Muscle layer of colon (tissue), 2 donors: ENCODE data around the gene NPPC.

Source experiments
- H3K27ac ChIP-seq: one replicate; pipeline ENCODE4 v1.7.0; 2013; ENCODE audit warnings: low read depth, mild to moderate bottlenecking, low read length, moderate library complexity
- H3K27me3 ChIP-seq, 2 donors: one replicate each; pipeline ENCODE4 v1.7.0; 2013; ENCODE audit warnings: low read length in 2 of 2, mild to moderate bottlenecking in 2 of 2; ENCODE audit not compliant: insufficient read depth in 2 of 2, control insufficient read depth in 1 of 2
- H3K36me3 ChIP-seq: one replicate; pipeline ENCODE4 v1.7.0; 2013; ENCODE audit warnings: mild to moderate bottlenecking, low read length; ENCODE audit not compliant: insufficient read depth
- H3K4me1 ChIP-seq: one replicate; pipeline ENCODE4 v1.7.0; 2013; ENCODE audit warnings: mild to moderate bottlenecking, low read length; ENCODE audit not compliant: insufficient read depth
- H3K4me3 ChIP-seq, 2 donors: one replicate each; pipeline ENCODE4 v1.7.0; 2013; ENCODE audit warnings: low read length in 2 of 2, low read depth in 1 of 2, mild to moderate bottlenecking in 1 of 2, moderate library complexity in 1 of 2
- H3K9ac ChIP-seq: one replicate; pipeline ENCODE4 v1.7.0; 2013; ENCODE audit warnings: low read length
- H3K9me3 ChIP-seq: one replicate; pipeline ENCODE4 v1.7.0; 2013; ENCODE audit warnings: mild to moderate bottlenecking, low read length
- donor health status: abdominal sarcoma.
- donor health status: Adenocarcinoma of cecum.

NPPC gene

DNA sequence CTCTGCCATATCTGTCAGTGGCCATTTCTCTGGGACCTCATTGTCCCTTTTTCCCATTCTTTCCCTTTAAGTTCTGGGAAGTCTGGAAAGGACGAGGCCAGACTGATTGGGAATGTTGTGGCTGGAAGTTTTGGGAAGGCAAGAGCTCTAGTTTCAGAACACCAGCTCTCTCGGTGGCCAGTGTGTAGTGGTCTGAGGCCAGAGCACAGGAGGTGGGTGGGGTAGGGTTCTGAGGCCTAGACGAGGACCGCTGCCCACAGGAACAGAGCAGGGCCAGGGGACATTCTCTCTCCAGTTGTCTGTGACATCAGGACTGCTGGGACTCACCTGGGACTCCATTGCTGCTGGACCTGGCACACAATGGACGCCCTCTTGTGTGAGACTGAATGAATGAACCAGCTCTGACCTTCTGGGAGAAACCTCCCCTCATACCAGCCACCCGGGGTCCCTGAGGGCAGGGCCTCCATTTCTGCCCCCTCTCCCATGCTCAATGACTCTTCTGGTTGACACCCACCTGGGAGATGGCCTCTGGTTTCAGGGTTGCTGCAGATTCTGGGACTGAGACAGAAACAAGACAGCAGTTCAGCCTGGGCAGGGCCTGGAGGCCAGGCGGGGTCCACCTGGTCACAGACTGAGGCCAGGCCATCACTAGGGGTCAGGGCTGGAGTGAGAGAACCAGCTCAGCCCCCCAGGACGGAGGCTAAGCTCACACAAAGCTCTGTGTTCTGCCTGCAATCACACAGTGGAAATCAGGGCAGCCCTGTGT lies 8.4 kb upstream of the NPPC start:
- Histone ChIP-seq H3K27ac (no peak overlapping the region), H3K9me3 (no peaks in the 10 kb centered on the region), H3K9ac (no peak overlapping the region), H3K36me3 (no peaks in the 10 kb centered on the region), H3K27me3 (peaks cover 0 to 5% of the 10 kb centered on the region in 2 donors), H3K4me1 (no peaks in the 10 kb centered on the region), H3K4me3 (no peak overlapping the region)

GRCh38 chr2:231933916-231934401 lies 7.8 kb upstream of the NPPC start:
- H3K27me3 ChIP-seq, result peaks cover 0 to 6% of the 10 kb centered on the region in 2 donors
- H3K27ac ChIP-seq, result no peak overlapping the region

GRCh38 chr2:231932985-231933915 lies 7.1 kb upstream of the NPPC start:
- H3K27ac ChIP-seq, result no peak overlapping the region
- H3K4me3 ChIP-seq, result no peak overlapping the region
- H3K9me3 ChIP-seq, result no peaks in the 10 kb centered on the region
- no peak overlapping the region for H3K9ac ChIP-seq
- H3K27me3 ChIP-seq, result peaks cover 0 to 13% of the 10 kb centered on the region in 2 donors
- H3K4me1 ChIP-seq, result no peaks in the 10 kb centered on the region
- H3K36me3 ChIP-seq, result no peaks in the 10 kb centered on the region

More at GRCh38 chr2:231933916-231934401, 7.8 kb upstream of the NPPC start:
- Histone ChIP-seq H3K4me1 (no peaks in the 10 kb centered on the region), H3K9ac (no peak overlapping the region), H3K9me3 (no peaks in the 10 kb centered on the region), H3K4me3 (no peak overlapping the region), H3K36me3 (no peaks in the 10 kb centered on the region)

GRCh38 chr2:231932711-231932970 lies 6.4 kb upstream of the NPPC start:
- Histone ChIP-seq H3K4me1 (no peaks in the 10 kb centered on the region), H3K36me3 (no peaks in the 10 kb centered on the region), H3K27me3 (peaks cover 0 to 16% of the 10 kb centered on the region in 2 donors), H3K9me3 (no peaks in the 10 kb centered on the region), H3K9ac (no peak overlapping the region), H3K4me3 (no peak overlapping the region), H3K27ac (no peak overlapping the region)

DNA sequence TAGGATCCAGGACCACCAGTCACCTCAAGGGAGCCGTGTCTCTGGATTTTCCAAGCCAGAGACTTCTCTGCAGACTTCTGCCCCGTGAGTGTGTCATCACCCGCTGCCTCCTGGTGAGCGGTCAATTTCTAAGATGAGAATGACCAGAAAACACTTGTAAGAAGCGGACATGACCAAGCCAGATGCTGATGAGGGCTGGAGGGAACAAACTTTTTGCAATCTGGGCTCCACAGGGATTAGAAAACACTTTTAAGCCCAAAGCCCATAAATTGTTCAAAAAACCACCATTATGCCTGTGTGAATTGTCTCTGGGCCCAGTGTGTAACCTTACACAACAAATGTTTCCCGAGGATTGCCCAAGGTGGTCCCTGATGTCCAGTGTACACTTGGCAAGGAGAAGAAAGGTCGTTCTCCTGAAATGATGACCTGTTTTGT lies 5.3 kb upstream of the NPPC start:
- H3K36me3 ChIP-seq, result no peaks in the 10 kb centered on the region
- H3K27ac ChIP-seq, result no peak overlapping the region
- H3K4me3 ChIP-seq, result no peak overlapping the region
- no peaks in the 10 kb centered on the region for H3K4me1 ChIP-seq
- H3K9ac ChIP-seq, result no peak overlapping the region
- no peaks in the 10 kb centered on the region for H3K9me3 ChIP-seq
- peaks cover 0 to 27% of the 10 kb centered on the region in 2 donors for H3K27me3 ChIP-seq

DNA sequence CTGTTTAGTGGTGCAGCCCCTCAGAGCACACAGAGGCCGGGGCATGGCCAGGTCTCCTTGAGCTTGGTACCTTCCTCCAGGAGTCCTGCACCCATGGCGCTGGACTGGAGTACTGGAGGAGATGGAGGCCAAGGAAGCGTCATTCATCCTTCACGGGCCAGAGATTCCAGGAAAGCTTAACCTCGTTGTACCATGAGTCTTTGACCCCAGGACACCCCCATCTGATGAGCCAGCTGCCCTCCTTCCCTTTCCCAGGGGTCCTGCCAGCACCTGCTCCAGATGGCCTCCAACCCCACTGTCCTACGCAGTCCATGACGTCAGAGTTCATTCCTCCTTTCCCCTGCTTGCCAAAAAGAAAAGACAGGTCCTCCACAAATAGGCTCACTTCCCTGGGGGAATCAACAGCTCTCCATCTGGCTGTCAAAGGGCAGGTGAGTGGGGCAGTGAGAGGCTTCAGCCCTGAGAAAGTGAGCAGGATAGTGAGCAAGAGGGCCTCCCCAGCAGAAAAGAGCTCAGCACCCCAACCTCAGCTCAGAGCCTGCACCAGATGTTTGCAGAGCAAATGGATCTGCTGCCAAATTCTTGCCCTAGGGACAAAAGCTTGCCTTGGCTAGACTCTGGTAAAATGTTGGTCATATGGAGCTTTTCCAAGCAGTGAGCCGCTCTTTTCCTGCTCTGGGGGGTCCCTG lies 4.5 kb upstream of the NPPC start:
- H3K27me3 ChIP-seq, result peaks cover 0 to 35% of the 10 kb centered on the region in 2 donors
- no peaks in the 10 kb centered on the region for H3K36me3 ChIP-seq
- no peak overlapping the region for H3K4me3 ChIP-seq
- H3K27ac ChIP-seq, result no peak overlapping the region
- peaks cover 3% of the 10 kb centered on the region for H3K4me1 ChIP-seq
- no peak overlapping the region for H3K9ac ChIP-seq
- H3K9me3 ChIP-seq, result no peaks in the 10 kb centered on the region

- Histone ChIP-seq H3K27me3 (peaks cover under 1 to 39% of the 10 kb centered on the region in 2 donors), H3K36me3 (no peaks in the 10 kb centered on the region), H3K27ac (no peak overlapping the region), H3K4me3 (no peak overlapping the region), H3K9me3 (no peaks in the 10 kb centered on the region), H3K4me1 (peaks cover 4% of the 10 kb centered on the region), H3K9ac (no peak overlapping the region)
These were observed 3.9 kb upstream of the NPPC start for GRCh38 chr2:231929961-231930592.

GRCh38 chr2:231928901-231929725 lies 2.9 kb upstream of the NPPC start:
- Histone ChIP-seq H3K4me1 (peaks cover 4% of the 10 kb centered on the region), H3K9ac (no peak overlapping the region), H3K36me3 (no peaks in the 10 kb centered on the region), H3K27me3 (peaks cover 7 to 49% of the 10 kb centered on the region in 2 donors), H3K4me3 (no peak overlapping the region), H3K27ac (no peak overlapping the region), H3K9me3 (no peaks in the 10 kb centered on the region)

- H3K27me3 ChIP-seq, result peaks cover 10 to 52% of the 10 kb centered on the region in 2 donors
These were observed 2.3 kb upstream of the NPPC start for GRCh38 chr2:231928481-231928880.

DNA sequence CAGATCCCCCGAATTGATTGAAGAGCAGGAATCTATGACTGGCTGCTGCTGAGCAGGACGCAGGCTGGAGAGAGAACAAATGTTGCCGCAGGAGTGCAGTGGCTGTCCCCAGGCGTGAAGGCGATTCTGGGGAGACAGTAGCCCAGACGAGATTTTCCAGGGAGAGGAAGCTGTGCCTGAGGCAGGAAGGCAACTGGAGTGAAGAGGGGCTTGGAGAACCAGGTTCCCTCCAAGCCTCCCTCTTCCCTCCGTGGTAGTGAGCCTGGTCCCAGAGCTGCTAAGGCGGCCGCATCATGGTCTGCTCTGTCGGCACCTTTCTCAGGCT lies 1.3 kb upstream of the NPPC start:
- no peak overlapping the region for H3K4me3 ChIP-seq
- H3K9ac ChIP-seq, result no peak overlapping the region
- H3K9me3 ChIP-seq, result no peaks in the 10 kb centered on the region
- no peaks in the 10 kb centered on the region for H3K36me3 ChIP-seq
- peaks cover 17 to 57% of the 10 kb centered on the region in 2 donors for H3K27me3 ChIP-seq
- H3K4me1 ChIP-seq, result peaks cover 4% of the 10 kb centered on the region
- no peak overlapping the region for H3K27ac ChIP-seq

More at GRCh38 chr2:231928481-231928880, 2.3 kb upstream of the NPPC start:
- no peaks in the 10 kb centered on the region for H3K9me3 ChIP-seq
- peaks cover 4% of the 10 kb centered on the region for H3K4me1 ChIP-seq
- no peak overlapping the region for H3K9ac ChIP-seq
- H3K4me3 ChIP-seq, result no peak overlapping the region
- H3K36me3 ChIP-seq, result no peaks in the 10 kb centered on the region
- no peak overlapping the region for H3K27ac ChIP-seq
